HT1080 (cell line): Measurements from ENCODE around the gene CAPN15. TPM values are rescaled to one million over a fixed set of nuclear protein-coding genes. Genes with fewer than 3 reads are reported as not detected.

Experiments used
- DNase-seq: peaks from one replicate; pipeline ENCODE4 v3.0.0-alpha.2; 2015; ENCODE audit warnings: low read depth
- total RNA-seq: library from RNA; depleted of rRNA; stranded (reverse); fragments of >200 nt; shearing (Covaris generic); gene quantifications from 2 replicates; pipeline ENCODE4 v1.2.3, GENCODE V29; 2014

CAPN15 gene
- total RNA-seq, 1 experiment from 2014 or later = 122 TPM

- DNase-seq = no peak
Observed at GRCh38 chr16:559411-560203, 32.1 kb downstream of the CAPN15 start.

DNA sequence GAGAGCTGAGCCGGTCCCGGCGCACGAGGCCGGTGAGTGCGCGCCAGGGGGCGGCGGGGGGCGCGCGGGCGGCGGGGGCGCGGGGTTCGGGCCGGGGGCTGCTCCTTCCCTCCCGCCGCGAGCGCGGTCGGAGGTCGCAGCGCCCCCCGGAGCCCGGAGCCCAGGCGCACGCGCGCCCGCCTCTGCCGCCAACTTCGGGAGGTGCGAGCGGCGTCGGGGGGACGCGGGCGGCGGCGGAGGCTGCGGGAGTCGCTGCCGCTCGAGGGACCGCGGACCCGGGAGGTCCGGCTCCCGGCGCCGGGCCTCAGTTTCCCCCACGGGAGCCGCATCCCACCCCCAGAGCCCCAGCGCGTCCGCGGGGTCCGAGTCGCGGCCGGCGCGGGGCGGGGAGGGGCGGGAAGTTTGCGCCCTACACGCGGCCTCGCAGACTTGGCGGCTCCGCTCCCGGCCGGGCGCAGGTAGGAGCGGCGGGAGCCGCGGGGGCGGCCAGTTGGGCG, 32.7 kb downstream of the CAPN15 start, which contains the start of gene PRR35:
Gene PRR35 (plus strand): TSS at position 191 of the 497 bp plus-strand sequence. CDS start 2,901 bp downstream, outside the sequence.
- DNase-seq = no peak

GRCh38 chr16:560701-561412, 33.3 kb downstream of the CAPN15 start:
- no peak for DNase-seq

- no peak for DNase-seq
Observed at GRCh38 chr16:561413-561794, 33.9 kb downstream of the CAPN15 start.

- no peak for DNase-seq
Observed at GRCh38 chr16:561957-562938, 34.7 kb downstream of the CAPN15 start.

GRCh38 chr16:563072-563644, 35.6 kb downstream of the CAPN15 start:
- no peak for DNase-seq

DNA sequence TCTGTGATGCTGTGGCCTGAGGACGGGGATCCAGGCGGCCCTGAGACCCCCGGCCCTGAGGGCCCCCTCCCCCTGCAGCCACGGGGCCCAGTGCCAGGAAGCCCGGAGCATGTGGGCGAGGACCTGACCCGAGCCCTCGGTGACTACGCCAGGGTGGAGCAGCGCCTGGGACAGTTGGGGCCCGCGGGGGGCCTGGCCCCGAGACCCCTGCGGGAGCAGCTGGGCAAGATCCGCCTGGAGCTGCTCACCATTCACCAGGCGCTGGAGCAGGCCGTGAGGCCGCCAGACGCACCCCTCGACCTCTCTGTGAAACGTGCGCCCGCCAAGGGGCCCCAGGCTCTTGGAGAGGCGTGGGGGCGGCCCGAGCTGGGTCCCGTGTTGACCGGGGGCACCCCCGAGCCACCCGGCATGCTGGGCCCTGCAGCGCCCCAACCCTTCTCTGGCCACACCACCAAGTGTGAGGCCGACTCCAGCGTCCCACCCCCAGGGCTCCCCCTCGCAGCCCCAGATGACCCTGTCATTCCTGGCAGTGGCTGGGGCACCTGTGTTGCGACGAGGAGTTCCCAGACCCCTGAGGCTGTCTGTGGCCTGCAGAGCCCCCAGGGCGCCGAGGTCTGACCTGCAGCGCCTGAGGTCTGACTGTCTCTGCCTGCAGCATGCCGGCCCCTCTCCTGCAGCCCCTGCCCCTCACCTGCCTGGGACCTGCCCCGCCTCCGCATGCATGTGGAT, 37.3 kb downstream of the CAPN15 start:
- no peak for DNase-seq

DNA sequence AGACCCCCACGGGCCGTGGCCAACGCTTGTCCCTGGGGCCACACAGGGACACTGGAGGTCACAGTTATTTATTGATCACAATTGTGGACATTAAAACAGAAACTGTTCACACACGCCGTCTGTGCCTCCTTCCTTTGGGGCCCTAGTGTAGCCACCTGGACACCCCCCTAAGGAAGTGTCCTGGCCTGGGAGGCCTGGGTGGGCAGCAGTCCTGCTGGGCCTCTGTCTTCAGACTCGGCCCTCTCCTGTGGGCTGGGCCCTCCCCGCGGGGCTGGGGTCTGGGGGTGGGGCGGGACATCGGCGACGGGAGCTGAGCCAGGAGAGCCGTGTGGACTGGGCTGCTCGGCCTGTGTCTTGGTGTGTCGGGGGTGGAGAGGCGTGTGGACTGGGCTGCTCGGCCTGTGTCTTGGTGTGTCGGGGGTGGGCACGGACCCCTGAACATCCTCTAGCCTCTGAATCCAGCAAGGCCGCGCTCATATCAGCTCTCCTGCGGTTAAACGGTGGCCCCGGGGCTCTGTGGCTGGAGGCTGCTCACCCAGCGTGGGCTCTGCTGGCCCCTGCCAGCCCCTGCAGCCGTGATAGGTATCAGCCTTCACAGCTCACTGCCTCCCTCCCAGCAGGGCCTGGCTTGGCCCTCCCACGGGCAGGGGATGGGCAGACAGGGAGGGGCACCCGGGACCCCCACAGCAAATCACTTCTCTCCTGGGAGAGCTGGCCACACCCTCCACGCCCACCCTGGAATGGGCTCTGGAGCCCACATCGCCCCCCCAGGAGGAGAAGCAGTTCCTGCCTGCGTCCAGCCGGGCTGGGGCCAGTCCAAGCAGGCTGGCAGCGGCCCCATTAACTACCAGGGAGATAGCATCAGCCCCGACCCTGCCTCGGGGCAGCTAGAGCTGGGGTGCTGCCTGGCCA, 38.2 kb downstream of the CAPN15 start:
- DNase-seq = no peak

- DNase-seq = peak; percentile 48
Observed at GRCh38 chr16:566475-567372, 39.2 kb downstream of the CAPN15 start, which contains the start of gene NHLRC4. NHLRC4 (plus strand) TSS chr16:567005; CDS start chr16:568048, 1,043 bp downstream.

DNA sequence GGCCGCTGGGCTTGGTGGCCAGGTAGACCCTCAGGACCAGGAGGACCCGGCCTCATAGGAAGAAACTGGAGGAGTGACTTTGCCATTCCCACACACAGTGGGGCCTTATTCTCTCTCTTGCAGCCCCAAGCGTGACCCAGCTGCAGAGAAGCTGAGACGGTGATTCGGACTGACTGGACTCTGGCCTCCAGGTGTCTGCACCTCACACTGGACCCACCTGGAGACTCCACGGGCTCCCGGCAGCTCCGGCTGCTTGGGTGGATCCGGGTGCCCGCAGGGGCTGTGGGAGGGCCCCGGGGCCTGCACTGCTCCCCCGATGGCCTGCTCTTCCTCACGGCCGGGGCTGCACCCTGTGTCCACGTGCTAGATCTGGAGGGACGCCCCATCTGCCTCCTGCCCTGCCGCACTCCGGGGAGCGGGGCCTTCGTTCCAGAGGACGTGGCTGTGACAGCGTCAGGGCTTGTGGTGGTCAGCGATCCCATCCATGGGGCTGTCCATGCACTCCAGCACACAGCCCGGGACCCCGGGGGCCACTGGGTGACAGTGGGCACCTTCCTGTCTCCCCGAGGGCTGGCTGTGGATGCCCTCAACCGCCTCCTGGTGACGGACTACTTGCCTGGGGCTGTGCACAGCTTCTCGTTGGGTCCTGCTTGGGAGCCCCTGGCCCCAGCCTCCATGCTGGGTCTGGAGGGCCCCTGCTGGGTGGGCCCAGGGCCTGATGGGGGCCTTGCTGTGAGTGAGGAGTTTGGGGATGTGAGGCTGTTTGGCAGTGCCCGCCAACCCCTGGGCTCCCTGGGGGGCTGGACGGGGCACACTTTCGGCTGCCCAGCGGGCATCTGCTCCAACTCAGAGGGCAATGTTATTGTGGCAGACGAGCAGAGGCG, 40.1 kb downstream of the CAPN15 start:
- no peak for DNase-seq

GRCh38 chr16:568401-569258, 41.1 kb downstream of the CAPN15 start:
- DNase-seq = no peak

- peak; percentile 34 for DNase-seq
Observed at GRCh38 chr16:569445-570254, 42.1 kb downstream of the CAPN15 start, which contains the start of gene PIGQ. PIGQ (plus strand) TSS chr16:569968; CDS start chr16:574075, 4,107 bp downstream.

DNA sequence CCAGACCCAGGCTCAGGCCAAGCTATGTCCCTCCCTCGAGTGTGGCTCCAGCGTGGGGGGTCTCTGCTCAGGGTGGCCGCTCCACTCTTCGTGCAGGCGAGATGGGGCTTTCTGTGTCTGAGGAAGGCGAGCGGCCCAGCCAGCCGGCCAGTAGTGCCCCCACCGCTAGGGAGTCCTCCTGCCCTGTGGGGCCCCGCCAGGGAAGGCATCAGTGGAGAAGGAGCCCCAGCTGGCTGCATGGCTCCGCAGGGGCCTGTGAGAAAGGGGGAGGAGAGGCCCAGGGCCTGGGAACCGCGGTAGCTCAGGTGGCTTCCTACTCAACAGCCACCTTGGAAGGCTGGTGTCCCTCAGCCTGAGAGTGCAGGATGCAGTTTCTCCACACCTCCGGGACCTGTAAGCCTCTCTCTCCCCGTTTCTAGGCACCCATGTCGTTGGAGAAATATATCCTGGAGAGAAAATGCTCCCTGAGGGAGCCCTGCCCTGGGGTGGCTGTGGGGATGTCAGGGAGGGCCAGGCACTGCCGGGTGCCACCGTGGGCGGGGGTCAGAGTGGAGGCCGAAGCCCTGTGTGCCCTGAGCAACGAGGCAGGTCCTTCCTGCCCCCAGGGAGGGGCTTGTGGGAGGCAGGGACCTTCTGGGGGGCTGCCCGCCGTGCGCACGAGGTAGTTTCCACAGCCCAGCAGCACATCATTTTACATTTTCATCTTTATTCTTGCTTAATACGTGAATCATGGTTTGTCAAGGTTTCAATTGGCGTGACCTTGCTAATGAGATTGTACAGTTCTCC, 45.5 kb downstream of the CAPN15 start:
- no peak for DNase-seq
